Activated CD8-positive, alpha-beta memory T cell treated with anti-CD3 and anti-CD28 coated beads for 36 hours (primary cell): Measurements from ENCODE around the gene CTSL. TPM values are rescaled to one million over a fixed set of nuclear protein-coding genes. Genes with fewer than 3 reads are reported as not detected.
"Not testable (repeated sequence)": the region's sequence is repeated elsewhere in the genome, so short reads cannot be mapped to it uniquely, and the experiment has no call there.

Experiments used
- CTCF ChIA-PET: fragments of 350-600 bp; sonication (Branson Sonifier 250); formaldehyde crosslinking; loops from one replicate; lab custom pipeline; 2021; ENCODE audit warnings: antibody characterized with exemption; lab: Charles Lee
- POLR2A ChIA-PET: fragments of 350-600 bp; sonication (Branson Sonifier 250); formaldehyde crosslinking; loops from one replicate; lab custom pipeline; 2021; ENCODE audit warnings: antibody characterized with exemption; lab: Charles Lee
- total RNA-seq, 2 experiments: library from RNA; stranded (reverse); gene quantifications; one replicate each; pipeline ENCODE4 v1.2.3, GENCODE V29; 2021

CTSL gene
- total RNA-seq, 2 experiments from 2014 or later: 1.8 to 1.9 TPM

GRCh38 chr9:87748881-87749280 is 23.0 kb downstream of the CTSL start:
- POLR2A ChIA-PET: no interaction called here
- CTCF ChIA-PET: no interaction called here

- CTCF ChIA-PET: no interaction called here
- POLR2A ChIA-PET: no interaction called here
Observed at GRCh38 chr9:87749335-87750035, 23.6 kb downstream of the CTSL start.

GRCh38 chr9:87750726-87751125 is 24.8 kb downstream of the CTSL start:
- POLR2A ChIA-PET: no interaction called here
- CTCF ChIA-PET: no interaction called here

GRCh38 chr9:87751423-87751822 is 25.5 kb downstream of the CTSL start:
- ChIA-PET CTCF (no interaction called here), POLR2A (no interaction called here)

DNA sequence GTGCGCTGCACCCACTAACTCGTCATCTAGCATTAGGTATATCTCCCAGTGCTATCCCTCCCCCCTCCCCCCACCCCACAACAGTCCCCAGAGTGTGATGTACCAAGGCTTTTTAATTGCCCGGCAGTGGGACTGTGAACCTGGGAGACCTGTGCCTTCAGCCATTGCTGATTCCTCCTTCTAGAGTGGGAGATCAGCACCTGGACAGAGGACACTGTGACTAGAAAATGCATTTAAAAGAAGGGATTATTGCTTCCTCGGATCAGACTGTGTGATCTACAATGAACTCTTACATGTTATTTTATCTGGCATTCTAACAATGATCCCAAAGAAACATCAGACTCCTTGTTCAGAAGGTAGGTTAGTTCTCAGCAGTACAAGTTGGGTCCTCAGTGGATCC is 25.9 kb downstream of the CTSL start:
- POLR2A ChIA-PET: no interaction called here
- CTCF ChIA-PET: no interaction called here

GRCh38 chr9:87753313-87753712 is 27.4 kb downstream of the CTSL start:
- ChIA-PET CTCF (no interaction called here), POLR2A (no interaction called here)

GRCh38 chr9:87758330-87758729 is 32.4 kb downstream of the CTSL start:
- POLR2A ChIA-PET, CTCF ChIA-PET: not testable (repeated sequence)

- CTCF ChIA-PET, POLR2A ChIA-PET: not testable (repeated sequence)
Observed at GRCh38 chr9:87759980-87760379, 34.1 kb downstream of the CTSL start.

- POLR2A ChIA-PET: no interaction called here
- CTCF ChIA-PET: no interaction called here
Observed at GRCh38 chr9:87760529-87760928, 34.6 kb downstream of the CTSL start.

- ChIA-PET CTCF (no interaction called here), POLR2A (no interaction called here)
Observed at GRCh38 chr9:87763286-87763685, 37.4 kb downstream of the CTSL start.

DNA sequence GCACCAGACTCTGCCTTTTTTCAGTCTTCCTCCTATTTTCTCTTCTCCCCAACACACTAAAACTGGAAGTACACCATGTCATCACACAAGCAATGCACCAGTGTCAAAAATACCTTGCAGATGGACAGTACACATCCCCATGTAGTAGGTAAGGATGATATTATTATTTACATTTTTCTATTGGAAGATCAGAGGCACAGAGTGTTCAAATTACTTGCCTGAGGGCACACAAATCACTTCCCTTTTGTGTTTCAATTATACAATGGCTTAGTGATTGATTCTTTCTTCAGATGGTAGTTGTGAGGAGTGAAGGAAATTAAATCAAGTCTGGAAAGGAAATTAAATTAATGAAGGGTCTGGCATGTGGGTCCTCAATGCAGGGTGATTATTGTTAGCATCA is 39.6 kb downstream of the CTSL start:
- CTCF ChIA-PET: no interaction called here
- POLR2A ChIA-PET: no interaction called here

DNA sequence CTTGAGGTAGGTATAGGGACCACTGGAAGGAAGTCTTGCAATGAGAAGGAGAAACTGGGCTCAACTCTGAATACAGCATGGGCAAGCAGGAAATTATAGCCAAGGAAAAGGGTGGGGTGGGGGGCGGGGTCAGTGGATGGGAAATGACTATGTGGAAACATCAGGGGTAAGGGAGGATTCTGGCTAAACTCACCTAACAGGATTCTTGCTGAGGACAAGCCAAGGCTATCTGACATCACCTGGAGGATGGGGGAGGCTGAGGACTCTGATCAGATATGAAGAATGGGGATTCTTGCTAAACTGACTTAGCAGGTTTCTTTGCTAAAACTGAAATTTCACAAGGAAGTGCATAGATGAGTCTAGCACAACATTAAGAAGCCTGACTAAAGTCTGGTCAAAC is 40.8 kb downstream of the CTSL start:
- ChIA-PET CTCF (no interaction called here), POLR2A (no interaction called here)

GRCh38 chr9:87770616-87771315 is 44.8 kb downstream of the CTSL start:
- ChIA-PET CTCF (no interaction called here), POLR2A (no interaction called here)

DNA sequence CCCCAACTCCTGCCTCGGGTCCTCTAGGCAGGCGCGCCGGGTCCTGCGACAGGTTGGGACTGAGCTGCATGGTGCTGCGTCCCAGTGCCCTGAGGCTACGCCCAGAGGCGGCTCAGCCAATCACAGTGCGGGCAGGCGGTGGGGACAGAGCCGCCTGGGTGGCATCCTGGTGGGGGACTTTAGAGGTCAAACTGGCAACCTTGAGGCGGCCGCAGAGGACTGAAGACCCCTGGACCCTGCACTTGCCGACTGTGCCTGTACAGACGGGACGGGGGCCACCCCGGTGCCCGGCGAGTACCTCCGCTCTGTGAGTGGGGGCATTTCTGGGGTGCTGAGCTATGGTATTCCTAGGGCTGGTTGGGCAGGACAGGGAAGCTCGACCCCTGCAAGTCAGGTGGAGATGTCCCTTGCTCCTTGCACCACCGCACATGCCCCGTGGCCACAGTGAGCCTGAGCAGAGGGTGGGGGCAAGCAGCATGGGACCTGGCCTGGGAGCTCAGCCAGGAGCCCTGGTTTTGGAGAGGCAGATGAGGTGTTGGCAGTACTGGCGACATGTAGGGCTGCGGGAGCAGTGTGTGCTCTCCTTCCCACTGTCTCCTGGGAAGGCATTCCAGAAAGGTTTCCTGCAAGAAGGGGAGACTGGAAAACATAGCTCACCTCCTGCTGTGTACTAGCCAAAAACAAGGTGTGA is 45.5 kb downstream of the CTSL start:
- ChIA-PET CTCF (no interaction called here), POLR2A (no interaction called here)

GRCh38 chr9:87776481-87777379 is 50.8 kb downstream of the CTSL start:
- POLR2A ChIA-PET: no interaction called here
- CTCF ChIA-PET: no interaction called here

DNA sequence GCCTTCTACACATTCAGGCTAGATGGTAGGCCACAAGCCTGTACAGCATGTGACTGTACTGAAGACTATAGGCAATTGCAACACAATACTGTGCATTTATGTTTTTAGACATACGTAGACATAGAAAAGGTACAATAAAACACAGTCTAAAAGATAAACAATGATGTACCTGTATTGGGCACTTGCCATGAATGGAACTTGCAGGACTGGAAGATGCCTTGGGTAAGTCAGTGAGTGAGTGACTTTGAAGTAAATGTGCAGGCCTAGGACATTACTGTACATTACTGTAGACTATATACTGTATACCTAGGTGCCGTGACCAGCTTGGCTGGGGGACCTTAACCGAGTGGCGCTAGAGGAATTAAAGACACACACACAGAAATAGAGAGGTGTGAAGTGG is 53.1 kb downstream of the CTSL start:
- ChIA-PET POLR2A (no interaction called here), CTCF (no interaction called here)
